Measurements from ENCODE around the gene HAL. TPM values are rescaled to one million over a fixed set of nuclear protein-coding genes. Genes with fewer than 3 reads are reported as not detected.

The HAL gene
- total and polyA plus RNA-seq, 2 of the 8 experiments (the other 6 are each of a cell fraction or from before 2014, with no cell fraction given) = 0.12 to 0.17 TPM

GRCh38 chr12:95972832-95973456 lies 23.2 kb downstream of the HAL start:
- FAIRE-seq = no peak
- POLR2A ChIA-PET (ENCODE audit: partially characterized antibody) = no interaction called here
- WGBS, 2 experiments (ENCODE audit: extremely low coverage in 1 of 2, insufficient coverage in 1 of 2, insufficient read length in 1 of 2, insufficient replicate concordance in 2 of 2, low coverage in 1 of 2, low lambda C conversion rate in 2 of 2, missing lambda C conversion rate in 1 of 2) = 90% methylated on average over 4 of the region's 4 CpGs; no CpG with 5 or more reads in 1 of the 2 experiments
- H2BK15ac ChIP-seq (ENCODE audit: low read length) = no peak overlapping the region
- no peak overlapping the region for H3K23ac ChIP-seq (ENCODE audit: insufficient read length)
- no peak for DNase-seq (ENCODE audit: low read depth in 1 of 2, low spot score in 2 of 2)
- H3K9me3 ChIP-seq (ENCODE audit: insufficient read depth in 2 of 2, low read depth in 1 of 2, low read length in 1 of 2) = no peaks in the 10 kb centered on the region; a peak in 1 of 4 replicates
- H4K5ac ChIP-seq (ENCODE audit: insufficient read length, low read depth, low read length) = no peak overlapping the region
- H3K18ac ChIP-seq (ENCODE audit: extremely low read depth, low read length) = no peak overlapping the region
- H3K79me2 ChIP-seq (ENCODE audit: control insufficient read depth in 1 of 2, insufficient read depth in 2 of 2, low read length in 2 of 2) = no peaks in the 10 kb centered on the region
- H3K4me3 ChIP-seq (ENCODE audit: extremely low read depth in 1 of 4, insufficient read depth in 2 of 4, low read depth in 3 of 4, low read length in 4 of 4) = no peak overlapping the region
- CTCF ChIA-PET (ENCODE audit: partially characterized antibody) = interaction anchor here (0.8 to 2.0 kb wide), 4 partner anchors 16 to 129 kb away, joined by 3 to 6 read pairs (median 5); partner anchors contain the start of gene AMDHD1
- H3K56ac ChIP-seq (replicated peaks; ENCODE audit: insufficient read length, low read depth, low read length) = no peak overlapping the region
- no peak overlapping the region for H3K14ac ChIP-seq (ENCODE audit: insufficient read length)
- no peak overlapping the region for H3K4ac ChIP-seq (replicated peaks; ENCODE audit: insufficient read length, low read depth, low read length)
- H3K9ac ChIP-seq (replicated peaks in 1 of 4; ENCODE audit: extremely low read depth in 1 of 4, low read depth in 3 of 4, low read length in 3 of 4) = no peak overlapping the region
- H2BK20ac ChIP-seq (ENCODE audit: low read length) = no peak overlapping the region
- H3K4me1 ChIP-seq (replicated peaks in 1 of 4; ENCODE audit: control insufficient read depth in 3 of 4, insufficient read depth in 4 of 4, low read length in 3 of 4) = peaks cover 0 to 10% (median 5%) of the 10 kb centered on the region in 4 experiments; a peak in 6 of 7 replicates
- no peaks in the 10 kb centered on the region for H3K36me3 ChIP-seq (ENCODE audit: control insufficient read depth in 2 of 4, insufficient read depth in 4 of 4, low read length in 3 of 4)
- no peaks in the 10 kb centered on the region for H4K20me1 ChIP-seq (replicated peaks in 1 of 2; ENCODE audit: control insufficient read depth in 1 of 2, insufficient read depth in 2 of 2, low read length in 2 of 2)
- no peak overlapping the region for H2AFZ ChIP-seq (ENCODE audit: low read length)
- no peak overlapping the region for H2AK5ac ChIP-seq (ENCODE audit: low read depth, low read length)
- no peak overlapping the region for H4K8ac ChIP-seq (ENCODE audit: extremely low read depth, insufficient read depth, low read length)
- H3K4me2 ChIP-seq (ENCODE audit: insufficient read depth in 1 of 2, low read depth in 2 of 2, low read length in 2 of 2) = no peak overlapping the region
- H3K23me2 ChIP-seq (ENCODE audit: low read depth, low read length) = no peaks in the 10 kb centered on the region
- H3K27me3 ChIP-seq (replicated peaks in 1 of 4; ENCODE audit: control insufficient read depth in 3 of 4, extremely low read depth in 1 of 4, insufficient read depth in 3 of 4, low read length in 3 of 4) = no peaks in the 10 kb centered on the region
- H2BK5ac ChIP-seq (ENCODE audit: low read depth, low read length) = no peak overlapping the region
- H3K79me1 ChIP-seq (ENCODE audit: low read depth, low read length) = no peaks in the 10 kb centered on the region
- H2BK120ac ChIP-seq (replicated peaks; ENCODE audit: low read depth, low read length) = no peak overlapping the region
- no peak overlapping the region for H2BK12ac ChIP-seq (ENCODE audit: low read depth, low read length)
- H3K27ac ChIP-seq (ENCODE audit: low read depth, low read length) = no peak overlapping the region
- no peak overlapping the region for H4K91ac ChIP-seq (replicated peaks; ENCODE audit: insufficient read length, low read length)
- TF ChIP-seq POLR2AphosphoS5 (IDR thresholded peaks at IDR 0.05; ENCODE audit: low read depth, low read length) (no peak), HDAC6 (IDR thresholded peaks at IDR 0.05; ENCODE audit: low read depth, low read length) (no peak), PHF8 (conservative IDR thresholded peaks at IDR 0.05; ENCODE audit: low read depth, low read length) (no peak), CHD1 (IDR thresholded peaks at IDR 0.05; ENCODE audit: low read depth, low read length) (no peak), SIRT6 (IDR thresholded peaks at IDR 0.05; ENCODE audit: low read length) (no peak), EZH2 (IDR thresholded peaks at IDR 0.05; ENCODE audit: low read depth, low read length, severe bottlenecking) (no peak), ATF3 (IDR thresholded peaks at IDR 0.05; ENCODE audit: insufficient read depth, low read depth, low read length) (no peak), BRCA1 (IDR thresholded peaks at IDR 0.05; ENCODE audit: low read depth, low read length) (no peak), POLR2A (IDR thresholded peaks at IDR 0.05; ENCODE audit: control extremely low read depth in 1 of 2, low read depth in 2 of 2, low read length in 2 of 2) (no peak), USF2 (IDR thresholded peaks at IDR 0.05; ENCODE audit: low read length) (no peak), CTBP2 (IDR thresholded peaks at IDR 0.05; ENCODE audit: borderline replicate concordance, insufficient read depth, insufficient read length, low read length) (no peak), RNF2 (IDR thresholded peaks at IDR 0.05; ENCODE audit: borderline replicate concordance, low read depth, low read length, missing control alignments, poor library complexity, severe bottlenecking) (no peak)
